NB4 (cell line): Measurements from ENCODE around the gene MICAL3.

Experiments used
- CTCF ChIP-seq: IDR thresholded peaks from one replicate; pipeline ENCODE4 v1.5.1; 2012; ENCODE audit warnings: low read depth, low read length
- MYC ChIP-seq: IDR thresholded peaks from 2 replicates; pipeline ENCODE4 v1.6.1; 2011; ENCODE audit warnings: low read depth, low read length
- POLR2A ChIP-seq: IDR thresholded peaks from 2 replicates; pipeline ENCODE4 v1.6.1; 2011; ENCODE audit warnings: mild to moderate bottlenecking; ENCODE audit not compliant: insufficient read length; ENCODE audit errors: extremely low read depth

- TF ChIP-seq MYC = no peak
- no peak for TF ChIP-seq CTCF
- TF ChIP-seq POLR2A = no peak
Measured at GRCh38 chr22:18057568-18058209, 33.3 kb upstream of the MICAL3 start.
